Neural cell (in vitro differentiated cells): Measurements from ENCODE around the gene KIF2A. TPM values are rescaled to one million over a fixed set of nuclear protein-coding genes. Genes with fewer than 3 reads are reported as not detected.

Experiments used
- H2AFZ ChIP-seq: fragments of 200-600, 300-800 bp; sonication (generic), shearing (Covaris generic); 2 replicates; pipeline ENCODE4 v1.6.0; 2014; ENCODE audit warnings: low read depth, mild to moderate bottlenecking, antibody characterized with exemption, low read length, moderate library complexity
- H3F3A ChIP-seq: fragments of 200-600 bp; shearing (Covaris generic); 2 replicates; pipeline ENCODE4 v1.6.1; 2016; ENCODE audit warnings: mild to moderate bottlenecking, moderate library complexity, mixed read lengths, antibody characterized with exemption, low read length; ENCODE audit not compliant: insufficient read depth, poor library complexity, severe bottlenecking
- H3K27ac ChIP-seq: fragments of 200-600, 300-800 bp; sonication (generic), shearing (Covaris generic); 2 replicates; pipeline ENCODE4 v1.5.1; 2014; ENCODE audit warnings: mild to moderate bottlenecking, low read length, moderate library complexity
- H3K27me3 ChIP-seq: fragments of 300-800, 200-600 bp; sonication (generic), shearing (Covaris generic); 2 replicates; pipeline ENCODE4 v1.6.0; 2014; ENCODE audit warnings: mild to moderate bottlenecking, low read depth, low read length, moderate library complexity; ENCODE audit not compliant: insufficient read depth
- H3K36me3 ChIP-seq: fragments of 300-800, 200-600 bp; sonication (generic), shearing (Covaris generic); 2 replicates; pipeline ENCODE4 v1.5.1; 2014; ENCODE audit warnings: mild to moderate bottlenecking, antibody characterized with exemption, low read length, moderate library complexity; ENCODE audit not compliant: insufficient read depth
- H3K4me2 ChIP-seq: fragments of 300-800, 200-600 bp; sonication (generic), shearing (Covaris generic); 2 replicates; pipeline ENCODE4 v1.6.0; 2014; ENCODE audit warnings: mild to moderate bottlenecking, low read length
- H3K4me3 ChIP-seq: fragments of 300-800, 200-600 bp; sonication (generic), shearing (Covaris generic); 2 replicates; pipeline ENCODE4 v1.5.1; 2014; ENCODE audit warnings: mild to moderate bottlenecking, low read length, moderate library complexity
- H3K79me2 ChIP-seq: fragments of 200-600 bp; shearing (Covaris generic); replicated peaks from 2 replicates; pipeline ENCODE4 v1.6.0; 2014; ENCODE audit warnings: mild to moderate bottlenecking, low read length, moderate library complexity; ENCODE audit not compliant: insufficient read depth
- H3K9ac ChIP-seq: fragments of 300-800, 200-600 bp; sonication (generic), shearing (Covaris generic); 2 replicates; pipeline ENCODE4 v1.6.1; 2016; ENCODE audit warnings: mild to moderate bottlenecking, low read length, mixed read lengths
- H3K9me2 ChIP-seq: fragments of 200-600 bp; shearing (Covaris generic); 2 replicates; pipeline ENCODE4 v1.6.1; 2016; ENCODE audit warnings: mild to moderate bottlenecking, low read length, mixed read lengths; ENCODE audit not compliant: insufficient read depth
- H3K9me3 ChIP-seq: fragments of 200-600, 300-800 bp; sonication (generic), shearing (Covaris generic); 2 replicates; pipeline ENCODE4 v1.6.1; 2016; ENCODE audit warnings: mild to moderate bottlenecking, mixed run types, low read length, moderate library complexity, mixed read lengths
- H4K20me1 ChIP-seq: fragments of 200-600 bp; shearing (Covaris generic); 2 replicates; pipeline ENCODE4 v1.6.1; 2016; ENCODE audit warnings: mild to moderate bottlenecking, mixed run types; ENCODE audit not compliant: insufficient read depth
- EP300 ChIP-seq: fragments of 450-650 bp; conservative IDR thresholded peaks from 2 replicates; pipeline ENCODE4 v1.6.1; 2014; ENCODE audit warnings: antibody characterized with exemption, mild to moderate bottlenecking, moderate library complexity; ENCODE audit not compliant: poor library complexity, severe bottlenecking
- EZH2 ChIP-seq: fragments of 200-600, 300-800 bp; shearing (Covaris generic), sonication (generic); IDR thresholded peaks from 2 replicates; pipeline ENCODE4 v1.6.1; 2014; ENCODE audit warnings: antibody characterized with exemption, low read length, borderline replicate concordance, mild to moderate bottlenecking; ENCODE audit not compliant: insufficient read depth, poor library complexity, severe bottlenecking
- MXI1 ChIP-seq: fragments of 450-650 bp; conservative IDR thresholded peaks from 2 replicates; pipeline ENCODE4 v1.6.1; 2014; ENCODE audit warnings: antibody characterized with exemption, mild to moderate bottlenecking; ENCODE audit not compliant: poor library complexity, severe bottlenecking
- POLR2AphosphoS5 ChIP-seq: IDR thresholded peaks from 2 replicates; pipeline ENCODE4 v1.6.1; 2012
- RAD21 ChIP-seq: fragments of 450-650 bp; conservative IDR thresholded peaks from 2 replicates; pipeline ENCODE4 v1.6.1; 2014; ENCODE audit warnings: antibody characterized with exemption, mild to moderate bottlenecking, moderate library complexity
- SMC3 ChIP-seq: fragments of 450-650 bp; conservative IDR thresholded peaks from 2 replicates; pipeline ENCODE4 v1.6.1; 2014; ENCODE audit warnings: antibody characterized with exemption, mild to moderate bottlenecking, moderate library complexity; ENCODE audit not compliant: poor library complexity
- TAF1 ChIP-seq: IDR thresholded peaks from 2 replicates; pipeline ENCODE4 v1.6.1; 2012; ENCODE audit warnings: low read depth
- polyA plus RNA-seq: library from polyadenylated mRNA; depleted of rRNA; stranded (reverse); fragments of >200 nt; gene quantifications from 2 replicates; pipeline ENCODE4 v1.2.3, GENCODE V29; 2014
- TF ChIP-seq, protein P1 (sequence below): IDR thresholded peaks from 2 replicates; pipeline ENCODE4 v1.6.1; 2012; ENCODE audit warnings: borderline replicate concordance
- TF ChIP-seq, protein P2 (sequence below): fragments of 450-650 bp; IDR thresholded peaks from 2 replicates; pipeline ENCODE4 v1.5.1; 2014; ENCODE audit warnings: antibody characterized with exemption, mild to moderate bottlenecking, moderate library complexity; ENCODE audit not compliant: poor library complexity, severe bottlenecking

Gene KIF2A
- polyA plus RNA-seq, 1 donor from 2014 or later: 68.4 TPM

DNA sequence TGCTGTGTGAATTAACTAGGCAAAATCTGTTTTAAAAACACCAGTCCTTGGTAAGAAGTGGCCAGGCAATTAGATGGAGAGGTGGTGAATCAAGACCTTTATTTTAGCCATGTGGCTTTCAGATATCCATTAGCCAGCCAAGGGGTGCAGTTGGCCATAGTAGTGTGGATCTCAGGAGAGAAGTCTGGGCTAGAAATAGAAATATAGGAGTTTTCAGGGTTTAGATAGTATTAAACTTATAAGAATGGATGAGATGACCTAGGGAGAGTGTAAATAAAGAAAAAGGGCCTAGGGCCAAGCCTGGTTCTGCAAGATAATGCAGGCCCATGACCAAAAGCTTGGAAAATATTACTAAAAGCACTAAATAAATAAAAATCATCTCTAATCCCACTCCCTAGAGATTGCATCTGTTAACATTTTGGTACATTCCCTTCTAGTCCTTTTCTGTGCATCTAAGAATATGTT, 40.3 kb upstream of the KIF2A start:
- Histone ChIP-seq H3K4me2 (no peak overlapping the region), H3K9ac (no peak overlapping the region), H3K27me3 (no peaks in the 10 kb centered on the region), H3K9me3 (no peaks in the 10 kb centered on the region), H4K20me1 (no peaks in the 10 kb centered on the region), H3K4me3 (no peak overlapping the region), H3F3A (no peaks in the 10 kb centered on the region), H3K79me2 (no peaks in the 10 kb centered on the region), H2AFZ (no peak overlapping the region), H3K27ac (no peak overlapping the region), H3K36me3 (no peaks in the 10 kb centered on the region), H3K9me2 (no peaks in the 10 kb centered on the region)
- TF ChIP-seq POLR2AphosphoS5: no peak
- no peak for TF ChIP-seq EZH2
- no peak for TF ChIP-seq SMC3
- no peak for TF ChIP-seq EP300
- TF ChIP-seq, protein P1, sequence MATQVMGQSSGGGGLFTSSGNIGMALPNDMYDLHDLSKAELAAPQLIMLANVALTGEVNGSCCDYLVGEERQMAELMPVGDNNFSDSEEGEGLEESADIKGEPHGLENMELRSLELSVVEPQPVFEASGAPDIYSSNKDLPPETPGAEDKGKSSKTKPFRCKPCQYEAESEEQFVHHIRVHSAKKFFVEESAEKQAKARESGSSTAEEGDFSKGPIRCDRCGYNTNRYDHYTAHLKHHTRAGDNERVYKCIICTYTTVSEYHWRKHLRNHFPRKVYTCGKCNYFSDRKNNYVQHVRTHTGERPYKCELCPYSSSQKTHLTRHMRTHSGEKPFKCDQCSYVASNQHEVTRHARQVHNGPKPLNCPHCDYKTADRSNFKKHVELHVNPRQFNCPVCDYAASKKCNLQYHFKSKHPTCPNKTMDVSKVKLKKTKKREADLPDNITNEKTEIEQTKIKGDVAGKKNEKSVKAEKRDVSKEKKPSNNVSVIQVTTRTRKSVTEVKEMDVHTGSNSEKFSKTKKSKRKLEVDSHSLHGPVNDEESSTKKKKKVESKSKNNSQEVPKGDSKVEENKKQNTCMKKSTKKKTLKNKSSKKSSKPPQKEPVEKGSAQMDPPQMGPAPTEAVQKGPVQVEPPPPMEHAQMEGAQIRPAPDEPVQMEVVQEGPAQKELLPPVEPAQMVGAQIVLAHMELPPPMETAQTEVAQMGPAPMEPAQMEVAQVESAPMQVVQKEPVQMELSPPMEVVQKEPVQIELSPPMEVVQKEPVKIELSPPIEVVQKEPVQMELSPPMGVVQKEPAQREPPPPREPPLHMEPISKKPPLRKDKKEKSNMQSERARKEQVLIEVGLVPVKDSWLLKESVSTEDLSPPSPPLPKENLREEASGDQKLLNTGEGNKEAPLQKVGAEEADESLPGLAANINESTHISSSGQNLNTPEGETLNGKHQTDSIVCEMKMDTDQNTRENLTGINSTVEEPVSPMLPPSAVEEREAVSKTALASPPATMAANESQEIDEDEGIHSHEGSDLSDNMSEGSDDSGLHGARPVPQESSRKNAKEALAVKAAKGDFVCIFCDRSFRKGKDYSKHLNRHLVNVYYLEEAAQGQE: no peak
- TF ChIP-seq, protein P2, sequence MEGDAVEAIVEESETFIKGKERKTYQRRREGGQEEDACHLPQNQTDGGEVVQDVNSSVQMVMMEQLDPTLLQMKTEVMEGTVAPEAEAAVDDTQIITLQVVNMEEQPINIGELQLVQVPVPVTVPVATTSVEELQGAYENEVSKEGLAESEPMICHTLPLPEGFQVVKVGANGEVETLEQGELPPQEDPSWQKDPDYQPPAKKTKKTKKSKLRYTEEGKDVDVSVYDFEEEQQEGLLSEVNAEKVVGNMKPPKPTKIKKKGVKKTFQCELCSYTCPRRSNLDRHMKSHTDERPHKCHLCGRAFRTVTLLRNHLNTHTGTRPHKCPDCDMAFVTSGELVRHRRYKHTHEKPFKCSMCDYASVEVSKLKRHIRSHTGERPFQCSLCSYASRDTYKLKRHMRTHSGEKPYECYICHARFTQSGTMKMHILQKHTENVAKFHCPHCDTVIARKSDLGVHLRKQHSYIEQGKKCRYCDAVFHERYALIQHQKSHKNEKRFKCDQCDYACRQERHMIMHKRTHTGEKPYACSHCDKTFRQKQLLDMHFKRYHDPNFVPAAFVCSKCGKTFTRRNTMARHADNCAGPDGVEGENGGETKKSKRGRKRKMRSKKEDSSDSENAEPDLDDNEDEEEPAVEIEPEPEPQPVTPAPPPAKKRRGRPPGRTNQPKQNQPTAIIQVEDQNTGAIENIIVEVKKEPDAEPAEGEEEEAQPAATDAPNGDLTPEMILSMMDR: no peak
- no peak for TF ChIP-seq RAD21
- no peak for TF ChIP-seq TAF1
- no peak for TF ChIP-seq MXI1

DNA sequence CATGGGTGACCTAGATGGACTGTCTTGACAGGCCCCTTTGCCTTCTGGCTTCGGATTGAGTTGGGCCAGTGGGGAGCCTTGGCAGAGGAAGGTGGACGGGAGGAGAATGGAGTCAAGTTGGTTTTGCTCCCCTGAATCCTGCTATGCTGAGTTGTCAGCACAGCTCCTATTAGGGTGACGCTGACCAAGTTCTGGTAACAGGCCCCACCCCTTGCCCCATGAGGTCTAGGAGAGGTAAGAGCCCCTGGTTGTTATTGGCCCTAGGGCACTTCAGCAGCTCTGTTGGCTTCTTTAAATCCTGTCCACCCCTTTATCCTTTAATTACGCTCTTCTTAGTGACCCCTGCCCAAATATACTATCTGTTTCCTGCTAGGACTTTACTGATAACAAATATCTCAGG, 39.4 kb upstream of the KIF2A start:
- Histone ChIP-seq H3K4me3 (no peak overlapping the region), H2AFZ (no peak overlapping the region), H4K20me1 (no peaks in the 10 kb centered on the region), H3K9ac (no peak overlapping the region), H3K9me3 (no peaks in the 10 kb centered on the region), H3F3A (no peaks in the 10 kb centered on the region), H3K79me2 (no peaks in the 10 kb centered on the region), H3K4me2 (no peak overlapping the region), H3K9me2 (no peaks in the 10 kb centered on the region), H3K27ac (no peak overlapping the region), H3K36me3 (no peaks in the 10 kb centered on the region), H3K27me3 (no peaks in the 10 kb centered on the region)
- no peak for TF ChIP-seq POLR2AphosphoS5
- no peak for TF ChIP-seq EZH2
- TF ChIP-seq, protein P2: no peak
- no peak for TF ChIP-seq MXI1
- no peak for TF ChIP-seq SMC3
- TF ChIP-seq, protein P1: no peak
- TF ChIP-seq TAF1: no peak
- no peak for TF ChIP-seq RAD21
- TF ChIP-seq EP300: no peak
